Fibroblast of skin of back (primary cell): ENCODE measurements around the gene PRF1.

Source experiments
- DNase-seq: peaks from one replicate; pipeline ENCODE4 v3.0.0-alpha.2; 2013

PRF1 gene

GRCh38 chr10:70559861-70560260 is 42.7 kb downstream of the PRF1 start:
- no peak for DNase-seq

GRCh38 chr10:70558871-70559810 is 43.4 kb downstream of the PRF1 start:
- peak; percentile 46 for DNase-seq

- no peak for DNase-seq
Measured at GRCh38 chr10:70558295-70558694, 44.2 kb downstream of the PRF1 start.

- no peak for DNase-seq
Measured at GRCh38 chr10:70557876-70558275, 44.7 kb downstream of the PRF1 start.

GRCh38 chr10:70557086-70557845 is 45.3 kb downstream of the PRF1 start:
- DNase-seq = no peak

GRCh38 chr10:70555371-70555770 is 47.2 kb downstream of the PRF1 start:
- no peak for DNase-seq

GRCh38 chr10:70552586-70552985 is 50.0 kb downstream of the PRF1 start:
- no peak for DNase-seq

- peak; percentile 98 for DNase-seq
Measured at GRCh38 chr10:70551971-70552422, 50.5 kb downstream of the PRF1 start.

- DNase-seq = peak; percentile 12
Measured at GRCh38 chr10:70551466-70551865, 51.1 kb downstream of the PRF1 start.

GRCh38 chr10:70550459-70550858 is 52.1 kb downstream of the PRF1 start:
- no peak for DNase-seq

- DNase-seq = peak; percentile 65
Measured at GRCh38 chr10:70549962-70550458, 52.5 kb downstream of the PRF1 start.

- no peak for DNase-seq
Measured at GRCh38 chr10:70549351-70549961, 53.1 kb downstream of the PRF1 start.
